Astrocyte (in vitro differentiated cells and primary cell): ENCODE measurements around the gene PLPP1. TPM values are rescaled to one million over a fixed set of nuclear protein-coding genes. Genes with fewer than 3 reads are reported as not detected.
A peak's percentile ranks its signal among the peaks of the same experiment; 100 is the strongest.

Source experiments
- DNase-seq: peaks from one replicate; pipeline ENCODE4 v3.0.0-alpha.2; 2010; ENCODE audit warnings: low read depth
- FAIRE-seq: peaks from 2 replicates; lab custom pipeline; 2011; peaks lifted over from hg19 to GRCh38; lab: Jason Lieb, UNC
- H2AFZ ChIP-seq: 2 replicates; pipeline ENCODE4 v1.6.0; 2012; ENCODE audit warnings: low read depth, low read length, inconsistent platforms
- H3K27ac ChIP-seq: 2 replicates; pipeline ENCODE4 v1.5.1; 2011; ENCODE audit warnings: low read depth, low read length, inconsistent platforms
- H3K27me3 ChIP-seq: 2 replicates; pipeline ENCODE4 v1.6.0; 2011; ENCODE audit warnings: low read length, inconsistent platforms; ENCODE audit not compliant: insufficient read depth
- H3K36me3 ChIP-seq: 2 replicates; pipeline ENCODE4 v1.5.1; 2011; ENCODE audit warnings: low read length, inconsistent platforms; ENCODE audit not compliant: insufficient read depth
- H3K4me1 ChIP-seq: 2 replicates; pipeline ENCODE4 v1.5.1; 2011; ENCODE audit warnings: low read length, inconsistent platforms; ENCODE audit not compliant: insufficient read depth
- H3K4me2 ChIP-seq: 2 replicates; pipeline ENCODE4 v1.6.0; 2012; ENCODE audit warnings: low read length, inconsistent platforms
- H3K4me3 ChIP-seq: 2 replicates; pipeline ENCODE4 v1.5.1; 2011; ENCODE audit warnings: low read depth, mild to moderate bottlenecking, low read length, inconsistent platforms; ENCODE audit not compliant: insufficient read depth
- H3K79me2 ChIP-seq: 2 replicates; pipeline ENCODE4 v1.6.0; 2012; ENCODE audit warnings: mild to moderate bottlenecking, low read length, inconsistent platforms; ENCODE audit not compliant: insufficient read depth
- H3K9ac ChIP-seq: 2 replicates; pipeline ENCODE4 v1.6.0; 2012; ENCODE audit warnings: mild to moderate bottlenecking, low read length, inconsistent platforms
- H3K9me3 ChIP-seq: 2 replicates; pipeline ENCODE4 v1.5.1; 2012; ENCODE audit warnings: low read depth, mild to moderate bottlenecking, low read length, inconsistent platforms; ENCODE audit not compliant: insufficient read depth
- H4K20me1 ChIP-seq: 2 replicates; pipeline ENCODE4 v1.6.0; 2012; ENCODE audit warnings: low read length, inconsistent platforms; ENCODE audit not compliant: insufficient read depth
- H3K27ac Mint-ChIP-seq: one replicate; pipeline ENCODE4 v1.8.0; 2021; ENCODE audit warnings: mild to moderate bottlenecking, mixed read lengths; ENCODE audit not compliant: unreplicated experiment
- H3K27me3 Mint-ChIP-seq: one replicate; pipeline ENCODE4 v1.8.0; 2021; ENCODE audit warnings: low read depth, mixed read lengths; ENCODE audit not compliant: unreplicated experiment
- H3K36me3 Mint-ChIP-seq: one replicate; pipeline ENCODE4 v1.8.0; 2021; ENCODE audit warnings: low read depth, mixed read lengths; ENCODE audit not compliant: unreplicated experiment
- H3K4me1 Mint-ChIP-seq: one replicate; pipeline ENCODE4 v1.8.0; 2021; ENCODE audit warnings: low read depth, mixed read lengths; ENCODE audit not compliant: unreplicated experiment
- H3K4me3 Mint-ChIP-seq: one replicate; pipeline ENCODE4 v1.8.0; 2021; ENCODE audit warnings: mild to moderate bottlenecking, moderate library complexity, mixed read lengths; ENCODE audit not compliant: unreplicated experiment
- H3K9me3 Mint-ChIP-seq: one replicate; pipeline ENCODE4 v1.8.0; 2021; ENCODE audit warnings: mild to moderate bottlenecking, mixed read lengths; ENCODE audit not compliant: unreplicated experiment
- CTCF ChIP-seq: IDR thresholded peaks from 2 replicates; pipeline ENCODE4 v1.5.1; 2011; ENCODE audit warnings: low read depth, mild to moderate bottlenecking, inconsistent platforms, low read length, moderate library complexity; ENCODE audit not compliant: insufficient read depth
- EZH2 ChIP-seq: IDR thresholded peaks from 2 replicates; pipeline ENCODE4 v1.6.1; 2012; ENCODE audit warnings: mild to moderate bottlenecking, low read length, inconsistent platforms; ENCODE audit not compliant: insufficient read depth
- total RNA-seq: library from RNA; stranded (reverse); gene quantifications from 2 replicates; pipeline ENCODE4 v1.2.1, GENCODE V29; 2021

The PLPP1 gene
- total RNA-seq, 1 donor from 2014 or later = 56.3 TPM

- Mint-ChIP-seq H3K9me3 (no peaks in the 10 kb centered on the region), H3K27me3 (no peaks in the 10 kb centered on the region), H3K36me3 (peaks cover 30% of the 10 kb centered on the region), H3K4me1 (peaks cover 15% of the 10 kb centered on the region), H3K27ac (no peak overlapping the region), H3K4me3 (no peak overlapping the region)
- H4K20me1 ChIP-seq = peaks cover 17% of the 10 kb centered on the region
- no peak overlapping the region for H3K4me2 ChIP-seq
- peaks cover 10% of the 10 kb centered on the region for H3K36me3 ChIP-seq
- no peak overlapping the region for H3K9ac ChIP-seq
- no peaks in the 10 kb centered on the region for H3K27me3 ChIP-seq
- peaks cover 4% of the 10 kb centered on the region for H3K4me1 ChIP-seq
- DNase-seq (no peak), FAIRE-seq (no peak)
- no peak overlapping the region for H3K4me3 ChIP-seq
- H3K27ac ChIP-seq = no peak overlapping the region
- H2AFZ ChIP-seq = no peak overlapping the region
- H3K9me3 ChIP-seq = peaks cover 5% of the 10 kb centered on the region
- TF ChIP-seq EZH2 (no peak), CTCF (no peak)
- peaks cover 5% of the 10 kb centered on the region for H3K79me2 ChIP-seq
Observed at GRCh38 chr5:55429613-55430253, 105.0 kb downstream of the PLPP1 start.

- H3K79me2 ChIP-seq = peaks cover 5% of the 10 kb centered on the region
- H3K9me3 ChIP-seq = peaks cover 5% of the 10 kb centered on the region
- FAIRE-seq = no peak
- H3K4me3 ChIP-seq = no peak overlapping the region
- peaks cover 4% of the 10 kb centered on the region for H3K4me1 ChIP-seq
- Mint-ChIP-seq H3K27ac (no peak overlapping the region), H3K4me3 (no peak overlapping the region), H3K36me3 (peaks cover 25% of the 10 kb centered on the region), H3K4me1 (peaks cover 15% of the 10 kb centered on the region), H3K9me3 (no peaks in the 10 kb centered on the region), H3K27me3 (no peaks in the 10 kb centered on the region)
- no peak overlapping the region for H3K27ac ChIP-seq
- H2AFZ ChIP-seq = no peak overlapping the region
- H3K4me2 ChIP-seq = no peak overlapping the region
- TF ChIP-seq EZH2 (no peak), CTCF (no peak)
- H3K27me3 ChIP-seq = no peaks in the 10 kb centered on the region
- peaks cover 17% of the 10 kb centered on the region for H4K20me1 ChIP-seq
- H3K36me3 ChIP-seq = peaks cover 15% of the 10 kb centered on the region
- no peak overlapping the region for H3K9ac ChIP-seq
- no peak for DNase-seq
Observed at GRCh38 chr5:55429221-55429612, 105.5 kb downstream of the PLPP1 start.

- H3K27me3 Mint-ChIP-seq = no peaks in the 10 kb centered on the region
- TF ChIP-seq CTCF = no peak
- TF ChIP-seq EZH2 = no peak
- DNase-seq (peak; percentile 83), FAIRE-seq (no peak)
- no peak overlapping the region for H2AFZ ChIP-seq
- H3K4me2 ChIP-seq = no peak overlapping the region
- peaks cover 26% of the 10 kb centered on the region for H3K36me3 Mint-ChIP-seq
- H3K4me3 Mint-ChIP-seq = no peak overlapping the region
- H4K20me1 ChIP-seq = peaks cover 17% of the 10 kb centered on the region
- peaks cover 5% of the 10 kb centered on the region for H3K79me2 ChIP-seq
- H3K27me3 ChIP-seq = no peaks in the 10 kb centered on the region
- peaks cover 5% of the 10 kb centered on the region for H3K9me3 ChIP-seq
- H3K27ac ChIP-seq = no peak overlapping the region
- peaks cover 4% of the 10 kb centered on the region for H3K4me1 ChIP-seq
- peak overlapping the region; percentile 18 for H3K27ac Mint-ChIP-seq
- no peak overlapping the region for H3K9ac ChIP-seq
- no peaks in the 10 kb centered on the region for H3K9me3 Mint-ChIP-seq
- H3K36me3 ChIP-seq = peaks cover 27% of the 10 kb centered on the region
- H3K4me3 ChIP-seq = no peak overlapping the region
- H3K4me1 Mint-ChIP-seq = peaks cover 22% of the 10 kb centered on the region
Observed at GRCh38 chr5:55427157-55427556, 107.6 kb downstream of the PLPP1 start.
